SKM-1 treated with dmso at 0.1 percent for 144 hours (cell line): ENCODE measurements around the gene ZBED6.

ENCODE experiments used
- DNase-seq: peaks from one replicate; lab custom pipeline; 2025; ENCODE audit not compliant: unreplicated experiment; lab: John Stamatoyannopoulos, UW

The ZBED6 gene

DNA sequence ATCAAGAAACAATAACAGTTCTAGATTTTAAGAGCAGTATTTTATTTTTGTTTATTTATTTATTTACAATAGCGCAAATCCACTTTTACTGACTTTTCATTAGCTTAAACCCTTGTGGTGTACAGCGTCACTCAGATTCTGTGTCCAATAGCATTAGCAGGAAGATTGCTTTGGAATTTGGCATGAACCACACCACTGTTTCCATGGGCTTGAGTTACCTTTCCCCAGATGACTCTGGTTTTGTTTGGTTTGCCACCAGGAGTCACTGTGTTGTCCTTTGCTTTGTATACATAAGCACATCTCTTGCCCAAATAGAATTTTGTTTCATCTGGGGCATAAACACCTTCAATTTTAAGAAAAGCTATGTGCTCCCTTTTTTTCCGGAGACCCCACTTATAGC lies 40.1 kb downstream of the ZBED6 start:
- no peak for DNase-seq

DNA sequence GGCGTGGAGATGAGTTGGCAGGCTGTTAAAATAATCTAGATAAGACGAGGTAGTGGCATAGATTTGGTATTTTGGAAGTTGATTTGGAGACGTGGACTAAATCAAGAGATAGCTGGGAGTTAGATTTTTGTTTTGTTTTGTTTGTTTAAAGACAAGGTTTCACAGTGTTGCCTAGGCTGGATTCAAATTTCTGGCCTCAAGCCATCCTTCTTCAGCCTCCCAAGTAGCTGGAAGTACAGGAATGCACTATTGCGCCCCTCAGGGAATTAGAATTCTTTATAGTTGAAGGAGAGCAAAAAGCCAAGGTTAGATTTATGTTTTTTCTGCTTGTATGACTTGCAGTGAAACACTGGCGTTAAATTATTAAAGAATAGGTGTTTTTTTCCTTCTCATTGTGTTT lies 43.7 kb downstream of the ZBED6 start:
- DNase-seq, result no peak

DNA sequence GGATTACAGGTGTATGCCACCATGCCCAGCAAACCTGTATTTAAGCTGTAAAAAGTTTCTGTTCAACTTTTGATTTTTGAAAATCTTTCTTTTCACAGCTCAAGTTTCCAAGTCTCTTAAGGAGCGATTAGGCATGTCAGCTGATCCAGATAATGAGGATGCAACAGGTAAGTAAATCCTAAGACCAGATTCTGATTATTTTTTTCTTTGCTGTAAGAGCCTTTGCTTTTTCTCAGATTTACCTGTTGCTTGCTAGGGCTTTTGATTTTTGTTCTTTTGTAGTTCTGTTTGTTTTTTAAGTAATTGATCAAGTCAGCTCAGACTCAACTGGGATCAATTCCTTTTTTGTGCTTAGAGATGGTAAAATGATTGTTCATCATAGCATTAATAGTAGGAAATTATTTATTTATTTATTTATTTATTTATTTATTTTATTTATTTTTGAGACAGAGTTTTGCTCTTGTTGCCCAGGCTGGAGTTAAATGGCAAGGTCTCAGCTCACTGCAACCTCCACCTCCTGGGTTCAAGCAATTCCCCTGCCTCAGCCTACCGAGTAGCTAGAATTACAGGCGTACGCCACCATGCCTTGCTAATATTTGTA lies 44.9 kb downstream of the ZBED6 start:
- no peak for DNase-seq

DNA sequence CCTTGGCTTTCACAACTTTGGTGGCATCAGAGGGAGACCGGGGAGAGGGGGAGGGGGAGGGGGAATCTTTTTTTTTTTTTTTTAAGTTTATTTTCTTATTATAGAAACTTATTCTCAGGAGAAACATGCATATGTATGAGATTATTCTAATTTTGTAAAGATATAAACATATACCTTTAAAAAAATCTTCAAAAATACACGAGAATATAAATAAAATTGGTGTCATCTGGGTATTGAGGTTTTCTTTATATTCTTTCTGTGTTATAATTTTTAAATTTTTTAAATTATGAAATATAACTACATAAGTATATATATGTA lies 47.1 kb downstream of the ZBED6 start:
- DNase-seq, result no peak

DNA sequence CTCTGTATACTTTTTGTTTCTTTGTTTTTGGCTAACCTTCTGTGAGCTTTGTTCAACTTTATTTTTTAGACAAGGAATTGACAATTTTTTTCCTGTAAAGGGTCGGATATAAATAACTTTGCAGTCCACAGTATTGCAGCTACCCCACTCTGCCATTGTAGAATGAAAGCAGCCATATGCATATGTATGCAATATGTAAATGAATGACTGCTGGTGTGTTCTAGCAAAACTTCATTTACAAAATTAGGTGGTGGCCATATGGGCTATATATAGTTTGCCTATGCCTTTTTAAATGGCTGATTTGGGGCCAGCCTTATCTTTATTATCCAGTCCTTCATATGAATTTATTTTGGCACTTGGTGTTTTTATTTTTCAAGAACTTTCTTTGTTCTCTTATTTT lies 48.0 kb downstream of the ZBED6 start:
- DNase-seq, result no peak
